Liver (tissue), 9 donors: Measurements from ENCODE around the gene ADARB1. TPM values are rescaled to one million over a fixed set of nuclear protein-coding genes. Genes with fewer than 3 reads are reported as not detected.

Experiments used
- DNase-seq: peaks from one replicate; pipeline ENCODE4 v3.0.0-alpha.2; 2017; ENCODE audit warnings: low spot score
- H3K27ac ChIP-seq, 2 donors: one replicate each; pipeline ENCODE4 v1.7.0; 2013; ENCODE audit warnings: inconsistent platforms in 2 of 2, low read length in 2 of 2, control low read depth in 1 of 2, low read depth in 1 of 2, mild to moderate bottlenecking in 1 of 2
- H3K27me3 ChIP-seq, 4 donors: one replicate each; pipeline versions ENCODE4 v1.6.1 to v1.7.0; 2013; ENCODE audit warnings: low read length in 3 of 4, inconsistent platforms in 1 of 4, mild to moderate bottlenecking in 1 of 4, moderate library complexity in 1 of 4; ENCODE audit not compliant: control insufficient read depth in 4 of 4, insufficient read depth in 4 of 4
- H3K36me3 ChIP-seq, 4 donors: one replicate each; pipeline versions ENCODE4 v1.6.1 to v1.7.0; 2013; ENCODE audit warnings: low read length in 3 of 4, mild to moderate bottlenecking in 3 of 4, low read depth in 1 of 4, moderate library complexity in 1 of 4; ENCODE audit not compliant: control insufficient read depth in 4 of 4, insufficient read depth in 3 of 4
- H3K4me1 ChIP-seq, 4 donors: one replicate each; pipeline versions ENCODE4 v1.6.1 to v1.7.0; 2013; ENCODE audit warnings: low read length in 3 of 4, mild to moderate bottlenecking in 3 of 4, moderate library complexity in 1 of 4; ENCODE audit not compliant: control insufficient read depth in 4 of 4, insufficient read depth in 4 of 4
- H3K4me3 ChIP-seq, 3 donors: one replicate each; pipeline versions ENCODE4 v1.6.1 to v1.7.0; 2013; ENCODE audit warnings: low read length in 3 of 3, control low read depth in 1 of 3, low read depth in 1 of 3, mild to moderate bottlenecking in 1 of 3
- H3K9ac ChIP-seq, 2 donors: one replicate each; pipeline ENCODE4 v1.7.0; 2013; ENCODE audit warnings: low read length in 2 of 2, mild to moderate bottlenecking in 2 of 2, moderate library complexity in 2 of 2, control low read depth in 1 of 2, low read depth in 1 of 2
- H3K9me3 ChIP-seq, 4 donors: one replicate each; pipeline versions ENCODE4 v1.6.1 to v1.7.0; 2013; ENCODE audit warnings: low read length in 3 of 4; ENCODE audit not compliant: control insufficient read depth in 4 of 4
- ATF3 ChIP-seq: IDR thresholded peaks from 2 replicates; pipeline ENCODE4 v1.6.1; 2016; ENCODE audit warnings: antibody characterized with exemption
- CTCF ChIP-seq: fragments of 150-350 bp; IDR thresholded peaks from 2 replicates; pipeline ENCODE4 v1.5.1; 2017; ENCODE audit warnings: improper control_type of control experiment, low read depth, low read length; ENCODE audit not compliant: missing input control
- FOXA1 ChIP-seq: IDR thresholded peaks from 2 replicates; pipeline ENCODE4 v1.6.1; 2016; ENCODE audit warnings: antibody characterized with exemption
- GABPA ChIP-seq, 2 donors: IDR thresholded peaks in 1 of 2; conservative IDR thresholded peaks in 1 of 2; 2 replicates each; pipeline ENCODE4 v1.6.1; 2016; ENCODE audit warnings: antibody characterized with exemption in 2 of 2, mild to moderate bottlenecking in 1 of 2, moderate library complexity in 1 of 2
- JUND ChIP-seq, 2 donors: IDR thresholded peaks; 2 replicates each; pipeline ENCODE4 v1.6.1; 2016; ENCODE audit warnings: antibody characterized with exemption in 2 of 2
- MAX ChIP-seq: IDR thresholded peaks from 2 replicates; pipeline ENCODE4 v1.6.1; 2016; ENCODE audit warnings: antibody characterized with exemption
- NR2F2 ChIP-seq: IDR thresholded peaks from 2 replicates; pipeline ENCODE4 v1.6.1; 2016; ENCODE audit warnings: antibody characterized with exemption
- RAD21 ChIP-seq, 2 donors: IDR thresholded peaks; 2 replicates each; pipeline ENCODE4 v1.6.1; 2016; ENCODE audit warnings: antibody characterized with exemption in 2 of 2, mild to moderate bottlenecking in 2 of 2
- REST ChIP-seq: IDR thresholded peaks from 2 replicates; pipeline ENCODE4 v1.6.1; 2016; ENCODE audit warnings: antibody characterized with exemption, mild to moderate bottlenecking
- RXRA ChIP-seq, 2 donors: IDR thresholded peaks; 2 replicates each; pipeline ENCODE4 v1.6.1; 2017 to 2018; ENCODE audit warnings: antibody characterized with exemption in 2 of 2, mild to moderate bottlenecking in 1 of 2
- SP1 ChIP-seq: IDR thresholded peaks from 2 replicates; pipeline ENCODE4 v1.6.1; 2018; ENCODE audit warnings: antibody characterized with exemption, mild to moderate bottlenecking
- YY1 ChIP-seq: IDR thresholded peaks from 2 replicates; pipeline ENCODE4 v1.6.1; 2016; ENCODE audit warnings: antibody characterized with exemption, mild to moderate bottlenecking
- ZBTB33 ChIP-seq: IDR thresholded peaks from 2 replicates; pipeline ENCODE4 v1.6.1; 2016; ENCODE audit warnings: antibody characterized with exemption
- WGBS: extraction: QIAGEN DNeasy Blood & Tissue Kit; methylation state at CpG from one replicate; pipeline ENCODE4 v1.1.7; 2013; 5-methylcytosine and 5-hydroxymethylcytosine counted together
- polyA plus RNA-seq, 2 donors: library from polyadenylated mRNA; stranded (reverse) in 1 of 2; unstranded in 1 of 2; fragments of 200-250 nt in 1 of 2; fragments of >200 nt in 1 of 2; fragmentation: Nextera tagmentation in 1 of 2; extraction: Ambion mirVana in 1 of 2; gene quantifications; one replicate each; pipeline versions ENCODE4 v1.2.1 to v1.2.3, GENCODE V29; 2013 to 2015
- total RNA-seq, 2 donors: library from RNA; depleted of rRNA; stranded (reverse); fragments of >200 nt; gene quantifications; one replicate each; pipeline ENCODE4 v1.2.3, GENCODE V29; 2014
- donor health status: healthy.
- donor health status: healthy.
- donor health status: healthy.
- donor health status: healthy.
- donor health status: healthy.

Gene ADARB1
- total and polyA plus RNA-seq, 4 donors: 1.6 to 7.8 (median 2.9) TPM

GRCh38 chr21:45087022-45087823, 12.8 kb downstream of the ADARB1 start:
- H3K27ac ChIP-seq: no peak overlapping the region
- WGBS: 80% methylated on average over 10 of the region's 10 CpGs
- H3K9me3 ChIP-seq: no peaks in the 10 kb centered on the region
- H3K36me3 ChIP-seq: no peaks in the 10 kb centered on the region
- DNase-seq: no peak
- H3K27me3 ChIP-seq: no peaks in the 10 kb centered on the region
- H3K9ac ChIP-seq: no peak overlapping the region
- H3K4me3 ChIP-seq: no peak overlapping the region
- TF ChIP-seq ZBTB33: no peak
- no peak for TF ChIP-seq FOXA1
- no peak for TF ChIP-seq JUND (IDR thresholded peaks at IDR 0.05)
- TF ChIP-seq MAX: no peak
- no peak for TF ChIP-seq RAD21 (IDR thresholded peaks at IDR 0.05)
- TF ChIP-seq SP1: no peak
- no peak for TF ChIP-seq RXRA (IDR thresholded peaks at IDR 0.05)
- TF ChIP-seq CTCF: no peak
- no peak for TF ChIP-seq ATF3
- TF ChIP-seq YY1: no peak
- no peaks in the 10 kb centered on the region for H3K4me1 ChIP-seq

GRCh38 chr21:45088116-45088515, 13.7 kb downstream of the ADARB1 start:
- 96% methylated on average over 4 of the region's 4 CpGs for WGBS
- H3K9me3 ChIP-seq: no peaks in the 10 kb centered on the region
- DNase-seq: no peak
- H3K27me3 ChIP-seq: no peaks in the 10 kb centered on the region
- H3K27ac ChIP-seq: no peak overlapping the region
- TF ChIP-seq REST (no peak), NR2F2 (no peak), GABPA (IDR thresholded peaks at IDR 0.05 in 1 of 2, conservative IDR thresholded peaks at IDR 0.05 in 1 of 2) (no peak)
- H3K4me3 ChIP-seq: no peak overlapping the region
- no peak overlapping the region for H3K9ac ChIP-seq
- H3K4me1 ChIP-seq: no peaks in the 10 kb centered on the region
- no peaks in the 10 kb centered on the region for H3K36me3 ChIP-seq
